HEK293 (cell line): ENCODE measurements around the gene TAF9B.
"Not testable (repeated sequence)": the region's sequence is repeated elsewhere in the genome, so short reads cannot be mapped to it uniquely, and the experiment has no call there.

Experiments used
- CTCF ChIA-PET: fragments of 350-600 bp; formaldehyde crosslinking; extraction: SDS; loops from one replicate; lab custom pipeline; 2021; ENCODE audit warnings: antibody characterized with exemption; lab: Yijun Ruan, JAX
- POLR2A ChIA-PET: fragments of 300-600 bp; formaldehyde crosslinking; extraction: SDS; loops from one replicate; lab custom pipeline; 2020; ENCODE audit warnings: antibody characterized with exemption, inconsistent platforms; lab: Yijun Ruan, JAX
- H3K27ac ChIP-seq: fragments of 200-500 bp; sonication (Bioruptor generic); 2 replicates; pipeline ENCODE4 v1.5.1; 2014; ENCODE audit warnings: low read depth, low read length, control low read depth, inconsistent platforms; ENCODE audit errors: extremely low read depth
- H3K36me3 ChIP-seq, 2 experiments: fragments of 200-500 bp in 1 of 2; sonication (Bioruptor generic) in 1 of 2; 1 replicate in 1 of 2; 2 replicates in 1 of 2; pipeline ENCODE4 v1.5.1; 2014 to 2017; ENCODE audit warnings: inconsistent platforms in 2 of 2, low read length in 2 of 2; ENCODE audit not compliant: control insufficient read depth in 2 of 2, insufficient read depth in 1 of 2
- H3K4me1 ChIP-seq: fragments of 200-500 bp; sonication (Bioruptor generic); 2 replicates; pipeline ENCODE4 v1.5.1; 2014; ENCODE audit warnings: mild to moderate bottlenecking, low read length, inconsistent platforms; ENCODE audit not compliant: control insufficient read depth, insufficient read depth
- H3K4me3 ChIP-seq: 2 replicates; pipeline ENCODE4 v1.5.1; 2011; ENCODE audit warnings: low read depth, mild to moderate bottlenecking, control low read depth, low read length, moderate library complexity
- H3K9me3 ChIP-seq: fragments of 200-500 bp; sonication (Bioruptor generic); 2 replicates; pipeline ENCODE4 v1.5.1; 2014; ENCODE audit warnings: low read depth, low read length, inconsistent platforms; ENCODE audit not compliant: control insufficient read depth, insufficient read depth
- PRDM1 ChIP-seq: fragments of 450-650 bp; formaldehyde crosslinking; IDR thresholded peaks from 2 replicates; pipeline ENCODE4; 2016; ENCODE audit warnings: missing biosample characterization, missing genetic modification characterization
- REPIN1 ChIP-seq: fragments of 450-650 bp; formaldehyde crosslinking; IDR thresholded peaks from 2 replicates; pipeline ENCODE4 v1.5.1; 2017; ENCODE audit warnings: missing biosample characterization, missing genetic modification characterization, low read depth
- SCRT1 ChIP-seq: fragments of 450-650 bp; formaldehyde crosslinking; IDR thresholded peaks from 2 replicates; pipeline ENCODE4 v1.5.1; 2016; ENCODE audit warnings: missing biosample characterization, missing genetic modification characterization, borderline replicate concordance
- SCRT2 ChIP-seq: fragments of 450-650 bp; formaldehyde crosslinking; IDR thresholded peaks from 2 replicates; pipeline ENCODE4 v1.5.1; 2016; ENCODE audit warnings: missing biosample characterization, missing genetic modification characterization
- SETDB1 ChIP-seq: IDR thresholded peaks from one replicate; pipeline ENCODE4 v1.6.1; 2017; ENCODE audit warnings: mild to moderate bottlenecking, low read length, moderate library complexity, mixed read lengths; ENCODE audit not compliant: insufficient read length
- ZBTB48 ChIP-seq: fragments of 450-650 bp; formaldehyde crosslinking; IDR thresholded peaks from 2 replicates; pipeline ENCODE4 v1.5.1; 2016; ENCODE audit warnings: missing biosample characterization, missing genetic modification characterization
- ZBTB7A ChIP-seq: fragments of 450-650 bp; formaldehyde crosslinking; IDR thresholded peaks from 2 replicates; pipeline ENCODE4 v1.5.1; 2016; ENCODE audit warnings: low read depth, missing biosample characterization, missing genetic modification characterization
- ZNF239 ChIP-seq: fragments of 450-650 bp; formaldehyde crosslinking; IDR thresholded peaks from 2 replicates; pipeline ENCODE4 v1.5.1; 2016; ENCODE audit warnings: missing biosample characterization, missing genetic modification characterization
- ZNF274 ChIP-seq, 2 experiments: fragments of 200-500 bp in 1 of 2; fragments of 450-650 bp in 1 of 2; sonication (Bioruptor generic) in 1 of 2; formaldehyde crosslinking in 1 of 2; IDR thresholded peaks; 2 replicates each; pipeline versions ENCODE4 v1.5.1 to v1.6.1; 2014 to 2016; ENCODE audit warnings: borderline replicate concordance in 1 of 2, inconsistent platforms in 1 of 2, low read length in 1 of 2, missing biosample characterization in 1 of 2, missing genetic modification characterization in 1 of 2
- ZNF354C ChIP-seq: fragments of 450-650 bp; formaldehyde crosslinking; IDR thresholded peaks from 2 replicates; pipeline ENCODE4 v1.5.1; 2016; ENCODE audit warnings: missing biosample characterization, missing genetic modification characterization, low read depth, borderline replicate concordance
- ZNF433 ChIP-seq: fragments of 450-650 bp; formaldehyde crosslinking; IDR thresholded peaks from 2 replicates; pipeline ENCODE4 v1.5.1; 2016; ENCODE audit warnings: missing biosample characterization, missing genetic modification characterization, low read depth
- ZNF473 ChIP-seq: fragments of 450-650 bp; formaldehyde crosslinking; IDR thresholded peaks from 2 replicates; pipeline ENCODE4 v1.5.1; 2017; ENCODE audit warnings: missing biosample characterization, missing genetic modification characterization
- ZNF658 ChIP-seq: fragments of 450-650 bp; formaldehyde crosslinking; IDR thresholded peaks from 2 replicates; pipeline ENCODE4; 2016; ENCODE audit warnings: missing biosample characterization, missing genetic modification characterization
- ZNF677 ChIP-seq: fragments of 450-650 bp; IDR thresholded peaks from 2 replicates; pipeline ENCODE4 v1.5.0; 2018; ENCODE audit warnings: missing biosample characterization, mild to moderate bottlenecking, missing genetic modification characterization, moderate library complexity
- ZNF785 ChIP-seq: fragments of 450-650 bp; formaldehyde crosslinking; IDR thresholded peaks from 2 replicates; pipeline ENCODE4 v1.5.1; 2016; ENCODE audit warnings: missing biosample characterization, missing genetic modification characterization
- ZNF843 ChIP-seq: fragments of 450-650 bp; formaldehyde crosslinking; IDR thresholded peaks from 2 replicates; pipeline ENCODE4 v1.5.1; 2016; ENCODE audit warnings: missing biosample characterization, missing genetic modification characterization
- TF ChIP-seq, protein P1 (sequence below): fragments of 450-650 bp; formaldehyde crosslinking; IDR thresholded peaks from 2 replicates; pipeline ENCODE4 v1.5.1; 2017; ENCODE audit warnings: missing biosample characterization, mild to moderate bottlenecking, missing genetic modification characterization, moderate library complexity
- TF ChIP-seq, protein P2 (sequence below): fragments of 450-650 bp; formaldehyde crosslinking; IDR thresholded peaks from 2 replicates; pipeline ENCODE4 v1.5.1; 2016; ENCODE audit warnings: missing biosample characterization, missing genetic modification characterization
- TF ChIP-seq, protein P3 (sequence below): fragments of 450-650 bp; formaldehyde crosslinking; IDR thresholded peaks from 2 replicates; pipeline ENCODE4 v1.5.1; 2016; ENCODE audit warnings: missing biosample characterization, missing genetic modification characterization

Gene TAF9B

DNA sequence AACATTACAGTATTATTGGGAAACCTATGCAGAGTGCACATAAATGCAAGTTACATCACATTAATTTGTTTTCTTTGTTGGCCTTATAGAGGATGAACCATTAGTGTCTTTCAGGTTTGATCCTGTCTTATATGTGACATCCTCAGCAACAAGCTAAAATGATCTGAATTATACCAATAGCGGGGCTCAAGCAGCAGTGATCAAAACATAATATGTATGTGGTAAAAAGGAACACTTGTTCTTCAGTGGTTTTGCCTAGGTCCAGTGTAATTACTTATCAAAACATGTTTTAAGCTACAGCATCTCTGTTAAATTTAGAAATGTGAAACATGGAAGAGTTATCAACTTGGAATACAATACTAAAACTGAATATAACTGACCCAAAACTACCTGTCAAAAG is 9.1 kb downstream of the TAF9B start:
- Histone ChIP-seq H3K9me3 (no peaks in the 10 kb centered on the region), H3K4me1 (no peaks in the 10 kb centered on the region), H3K36me3 (peaks cover 40 to 80% of the 10 kb centered on the region in 2 experiments)
- POLR2A ChIA-PET: interaction anchor here (1.9 kb wide), 1 partner anchor 9 kb away, joined by 7 read pairs; the partner anchor contains the start of gene TAF9B
- no peak for TF ChIP-seq ZBTB48 (tag by site-specific recombination)
- no peak for TF ChIP-seq ZNF677
- no peak for TF ChIP-seq REPIN1
- no peak for TF ChIP-seq ZNF274 (IDR thresholded peaks at IDR 0.05; ENCODE audit: low read length)
- TF ChIP-seq ZNF274 (tag by site-specific recombination; IDR thresholded peaks at IDR 0.05; ENCODE audit: borderline replicate concordance): no peak
- no peak for TF ChIP-seq ZNF473 (tag by site-specific recombination)
- TF ChIP-seq, all 188 proteins: peak for 0
- CTCF ChIA-PET: interaction anchor here (0.8 kb wide), 1 partner anchor 55 kb away, joined by 3 read pairs; no protein-coding TSS in a partner anchor
- no peak overlapping the region for H3K4me3 ChIP-seq
- no peak overlapping the region for H3K27ac ChIP-seq

DNA sequence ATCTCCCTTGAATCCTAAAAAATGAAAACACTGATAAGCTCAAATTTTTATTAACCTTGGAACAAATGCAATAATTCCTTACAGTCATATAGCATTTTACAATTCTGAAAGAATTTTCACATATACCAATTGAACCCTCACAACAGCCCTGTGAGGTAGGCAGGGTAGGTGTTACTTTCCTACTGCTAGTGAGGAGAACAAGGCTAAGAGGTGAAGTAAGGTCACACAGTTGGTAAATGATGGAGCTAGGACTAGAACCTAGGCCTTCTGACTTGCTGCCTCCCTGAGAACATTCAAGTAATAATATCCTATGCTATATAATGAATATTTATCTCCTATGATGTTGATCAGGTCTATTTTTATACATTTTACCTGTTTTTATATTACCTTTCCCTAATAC is 9.7 kb downstream of the TAF9B start:
- peaks cover 42 to 87% of the 10 kb centered on the region in 2 experiments for H3K36me3 ChIP-seq
- no peaks in the 10 kb centered on the region for H3K4me1 ChIP-seq
- TF ChIP-seq ZNF354C (tag by site-specific recombination) (no peak), ZNF843 (no peak), ZBTB7A (tag by site-specific recombination) (no peak), ZNF433 (tag by site-specific recombination) (no peak), ZNF658 (no peak), PRDM1 (tag by site-specific recombination) (no peak)
- TF ChIP-seq, protein P1, sequence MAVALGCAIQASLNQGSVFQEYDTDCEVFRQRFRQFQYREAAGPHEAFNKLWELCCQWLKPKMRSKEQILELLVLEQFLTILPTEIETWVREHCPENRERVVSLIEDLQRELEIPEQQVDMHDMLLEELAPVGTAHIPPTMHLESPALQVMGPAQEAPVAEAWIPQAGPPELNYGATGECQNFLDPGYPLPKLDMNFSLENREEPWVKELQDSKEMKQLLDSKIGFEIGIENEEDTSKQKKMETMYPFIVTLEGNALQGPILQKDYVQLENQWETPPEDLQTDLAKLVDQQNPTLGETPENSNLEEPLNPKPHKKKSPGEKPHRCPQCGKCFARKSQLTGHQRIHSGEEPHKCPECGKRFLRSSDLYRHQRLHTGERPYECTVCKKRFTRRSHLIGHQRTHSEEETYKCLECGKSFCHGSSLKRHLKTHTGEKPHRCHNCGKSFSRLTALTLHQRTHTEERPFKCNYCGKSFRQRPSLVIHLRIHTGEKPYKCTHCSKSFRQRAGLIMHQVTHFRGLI (tag by site-specific recombination): no peak
- TF ChIP-seq, protein P2, sequence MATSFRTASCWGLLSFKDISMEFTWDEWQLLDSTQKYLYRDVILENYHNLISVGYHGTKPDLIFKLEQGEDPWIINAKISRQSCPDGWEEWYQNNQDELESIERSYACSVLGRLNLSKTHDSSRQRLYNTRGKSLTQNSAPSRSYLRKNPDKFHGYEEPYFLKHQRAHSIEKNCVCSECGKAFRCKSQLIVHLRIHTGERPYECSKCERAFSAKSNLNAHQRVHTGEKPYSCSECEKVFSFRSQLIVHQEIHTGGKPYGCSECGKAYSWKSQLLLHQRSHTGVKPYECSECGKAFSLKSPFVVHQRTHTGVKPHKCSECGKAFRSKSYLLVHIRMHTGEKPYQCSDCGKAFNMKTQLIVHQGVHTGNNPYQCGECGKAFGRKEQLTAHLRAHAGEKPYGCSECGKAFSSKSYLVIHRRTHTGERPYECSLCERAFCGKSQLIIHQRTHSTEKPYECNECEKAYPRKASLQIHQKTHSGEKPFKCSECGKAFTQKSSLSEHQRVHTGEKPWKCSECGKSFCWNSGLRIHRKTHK (tag by site-specific recombination): no peak
- ChIA-PET CTCF (no interaction called here), POLR2A (interaction anchor here (1.9 kb wide), 1 partner anchor 10 kb away, joined by 7 read pairs; the partner anchor contains the start of gene TAF9B)
- H3K4me3 ChIP-seq: no peak overlapping the region
- H3K9me3 ChIP-seq: no peaks in the 10 kb centered on the region
- H3K27ac ChIP-seq: no peak overlapping the region

DNA sequence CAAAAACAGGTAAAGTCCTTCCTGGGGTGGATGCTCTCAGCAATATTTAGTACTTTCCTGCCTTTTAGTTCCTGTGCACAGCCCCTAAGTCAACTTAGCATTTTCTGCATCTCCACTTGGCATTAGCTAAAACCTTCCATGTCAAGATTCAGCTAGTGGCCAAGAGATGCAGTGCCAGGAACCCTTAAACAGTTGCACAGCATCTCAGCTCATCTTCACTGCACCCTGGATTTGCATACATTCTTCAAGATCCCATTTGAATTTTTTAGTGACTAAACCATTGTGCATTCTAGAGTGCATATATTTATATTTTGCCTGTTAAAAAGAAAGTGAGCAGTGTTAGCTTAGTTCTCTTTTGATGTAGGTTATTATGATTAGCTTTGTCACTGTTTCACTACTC is 13.7 kb downstream of the TAF9B start:
- H3K27ac ChIP-seq, POLR2A ChIA-PET, H3K4me3 ChIP-seq, H3K9me3 ChIP-seq, H3K4me1 ChIP-seq: not testable (repeated sequence)
- CTCF ChIA-PET: interaction anchor here (0.5 to 1.2 kb wide), 4 partner anchors 74 to 1884 kb away, joined by 3 to 7 read pairs (median 4); no protein-coding TSS in a partner anchor
- peaks cover 57 to 95% of the 10 kb centered on the region in 2 experiments for H3K36me3 ChIP-seq

DNA sequence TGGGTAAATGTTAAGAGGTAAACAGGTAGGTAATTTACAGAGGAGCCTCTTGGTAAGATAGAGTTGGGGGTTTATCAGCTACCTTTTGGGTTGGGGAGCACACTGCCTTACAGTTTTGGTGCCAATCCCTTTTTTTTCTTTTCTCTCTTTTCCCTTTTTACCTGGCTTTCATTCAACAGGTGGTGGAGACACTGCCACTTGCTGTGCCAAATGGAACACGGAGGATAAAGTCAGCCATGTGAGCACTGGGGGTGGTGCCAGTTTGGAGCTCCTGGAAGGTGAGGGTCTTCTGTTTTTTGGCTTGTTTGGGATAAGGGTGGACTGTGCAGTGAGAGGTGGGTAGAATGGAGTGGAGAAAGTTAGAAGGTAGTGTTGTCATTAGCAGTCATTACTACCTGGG is 14.3 kb downstream of the TAF9B start:
- Histone ChIP-seq H3K4me3 (no peak overlapping the region), H3K36me3 (peaks cover 63 to 94% of the 10 kb centered on the region in 2 experiments), H3K4me1 (no peaks in the 10 kb centered on the region), H3K27ac (no peak overlapping the region), H3K9me3 (no peaks in the 10 kb centered on the region)
- POLR2A ChIA-PET: no interaction called here
- peak; percentile 86 for TF ChIP-seq SCRT1
- no peak for TF ChIP-seq SETDB1
- TF ChIP-seq, protein P3, sequence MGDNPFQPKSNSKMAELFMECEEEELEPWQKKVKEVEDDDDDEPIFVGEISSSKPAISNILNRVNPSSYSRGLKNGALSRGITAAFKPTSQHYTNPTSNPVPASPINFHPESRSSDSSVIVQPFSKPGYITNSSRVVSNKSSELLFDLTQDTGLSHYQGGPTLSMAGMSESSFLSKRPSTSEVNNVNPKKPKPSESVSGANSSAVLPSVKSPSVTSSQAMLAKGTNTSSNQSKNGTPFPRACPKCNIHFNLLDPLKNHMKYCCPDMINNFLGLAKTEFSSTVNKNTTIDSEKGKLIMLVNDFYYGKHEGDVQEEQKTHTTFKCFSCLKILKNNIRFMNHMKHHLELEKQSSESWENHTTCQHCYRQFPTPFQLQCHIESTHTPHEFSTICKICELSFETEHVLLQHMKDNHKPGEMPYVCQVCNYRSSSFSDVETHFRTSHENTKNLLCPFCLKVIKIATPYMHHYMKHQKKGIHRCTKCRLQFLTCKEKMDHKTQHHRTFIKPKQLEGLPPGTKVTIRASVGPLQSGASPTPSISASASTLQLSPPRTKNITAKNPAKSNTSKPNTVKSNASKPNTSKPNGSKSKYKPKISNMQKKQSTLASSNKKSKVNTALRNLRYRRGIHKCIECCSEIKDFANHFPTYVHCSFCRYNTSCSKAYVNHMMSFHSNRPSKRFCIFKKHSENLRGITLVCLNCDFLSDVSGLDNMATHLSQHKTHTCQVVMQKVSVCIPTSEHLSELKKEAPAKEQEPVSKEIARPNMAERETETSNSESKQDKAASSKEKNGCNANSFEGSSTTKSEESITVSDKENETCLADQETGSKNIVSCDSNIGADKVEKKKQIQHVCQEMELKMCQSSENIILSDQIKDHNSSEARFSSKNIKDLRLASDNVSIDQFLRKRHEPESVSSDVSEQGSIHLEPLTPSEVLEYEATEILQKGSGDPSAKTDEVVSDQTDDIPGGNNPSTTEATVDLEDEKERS: no peak
- no peak for TF ChIP-seq ZNF239 (tag by site-specific recombination)
- peak; percentile 90 for TF ChIP-seq SCRT2 (tag by site-specific recombination)
- no peak for TF ChIP-seq ZNF785 (tag by site-specific recombination)
- CTCF ChIA-PET: interaction anchor here (0.5 to 0.7 kb wide), 4 partner anchors 10 to 318 kb away, joined by 3 to 10 read pairs (median 3); no protein-coding TSS in a partner anchor
